Stimulated activated CD4-positive, alpha-beta T cell treated with anti-CD3 and anti-CD28 coated beads, Interleukin-1b, Interleukin-23, amount 100 ng/mL, for 48 hours (primary cell): ENCODE results near the gene TUBB2B.
"Not testable (repeated sequence)": the region's sequence is repeated elsewhere in the genome, so short reads cannot be mapped to it uniquely, and the experiment has no call there.

ENCODE experiments used
- DNase-seq: peaks from one replicate; pipeline ENCODE4 v3.0.0-alpha.2; 2020

TUBB2B gene

GRCh38 chr6:3253597-3253961 is 26.1 kb upstream of the TUBB2B start:
- DNase-seq = no peak

GRCh38 chr6:3252861-3253596 is 25.6 kb upstream of the TUBB2B start:
- no peak for DNase-seq

GRCh38 chr6:3252369-3252768 is 24.9 kb upstream of the TUBB2B start:
- DNase-seq = no peak

GRCh38 chr6:3251462-3252314 is 24.2 kb upstream of the TUBB2B start:
- peak; percentile 78 for DNase-seq

GRCh38 chr6:3250231-3250675 is 22.8 kb upstream of the TUBB2B start:
- DNase-seq = no peak

- no peak for DNase-seq
These were observed 22.4 kb upstream of the TUBB2B start for GRCh38 chr6:3249821-3250220.

GRCh38 chr6:3247255-3248146 is 20.0 kb upstream of the TUBB2B start:
- DNase-seq = no peak

- DNase-seq = no peak
These were observed 17.8 kb upstream of the TUBB2B start for GRCh38 chr6:3245216-3245615.

- DNase-seq = not testable (repeated sequence)
These were observed 17.3 kb upstream of the TUBB2B start for GRCh38 chr6:3244832-3245161.

GRCh38 chr6:3244003-3244831 is 16.8 kb upstream of the TUBB2B start:
- DNase-seq = no peak

GRCh38 chr6:3242768-3243167 is 15.3 kb upstream of the TUBB2B start:
- no peak for DNase-seq

GRCh38 chr6:3241745-3242144 is 14.3 kb upstream of the TUBB2B start:
- not testable (repeated sequence) for DNase-seq

- no peak for DNase-seq
These were observed 13.1 kb upstream of the TUBB2B start for GRCh38 chr6:3240595-3240994.

GRCh38 chr6:3239110-3239830 is 11.8 kb upstream of the TUBB2B start:
- DNase-seq = no peak

GRCh38 chr6:3237761-3238662 is 10.6 kb upstream of the TUBB2B start:
- no peak for DNase-seq

GRCh38 chr6:3236005-3236404 is 8.6 kb upstream of the TUBB2B start:
- no peak for DNase-seq

GRCh38 chr6:3235486-3235885 is 8.0 kb upstream of the TUBB2B start:
- DNase-seq = no peak

- no peak for DNase-seq
These were observed 6.5 kb upstream of the TUBB2B start for GRCh38 chr6:3233904-3234303.

- no peak for DNase-seq
These were observed 5.9 kb upstream of the TUBB2B start for GRCh38 chr6:3233321-3233720.
